SKM-1 (cell line): ENCODE measurements around the gene TBCD.

Source experiments
- DNase-seq: peaks from one replicate; lab custom pipeline; 2025; ENCODE audit not compliant: unreplicated experiment; lab: John Stamatoyannopoulos, UW

Gene TBCD

GRCh38 chr17:82918508-82918907 is 166.6 kb downstream of the TBCD start:
- no peak for DNase-seq

DNA sequence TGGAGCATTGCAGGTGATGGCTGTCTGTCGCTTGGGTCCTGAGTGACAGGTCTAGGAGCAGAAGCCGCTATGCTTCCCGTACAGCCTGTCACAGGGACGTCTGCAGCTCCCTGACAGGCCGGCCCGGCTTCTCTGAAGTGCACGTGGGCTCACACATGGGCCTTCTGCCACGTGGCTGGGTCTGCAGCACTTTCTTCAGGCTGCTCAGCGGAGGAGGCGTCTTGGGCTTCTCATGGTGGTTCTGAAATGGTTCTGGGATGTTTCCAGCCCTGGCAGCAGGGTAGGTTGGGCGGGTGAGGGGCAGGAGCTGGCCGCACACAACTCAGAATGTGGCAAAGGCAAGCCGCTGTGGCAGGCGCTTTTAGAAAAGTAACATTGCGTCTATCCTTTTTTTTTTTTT is 168.3 kb downstream of the TBCD start:
- DNase-seq, result no peak

DNA sequence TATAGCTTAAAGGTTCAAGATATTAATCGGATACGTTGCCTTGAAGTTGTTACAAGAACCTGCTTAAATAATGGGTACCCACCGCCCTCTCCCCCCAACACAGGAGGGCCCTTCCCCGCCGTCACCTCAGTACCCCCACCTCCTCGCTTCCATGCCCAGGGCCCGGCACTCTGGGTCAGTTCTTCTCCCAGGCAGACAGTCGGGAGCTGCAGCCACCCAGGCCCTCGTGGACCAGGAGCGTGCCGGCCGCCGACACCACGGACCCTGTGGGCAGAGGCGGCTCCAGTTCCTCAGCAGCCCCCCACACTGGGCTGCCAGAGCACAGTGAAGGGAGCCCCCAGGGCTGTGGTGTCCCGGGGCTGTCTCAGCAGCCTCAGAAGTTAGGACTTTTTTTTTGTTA is 168.8 kb downstream of the TBCD start:
- DNase-seq, result no peak

- DNase-seq, result no peak
Measured at GRCh38 chr17:82921426-82921825, 169.6 kb downstream of the TBCD start.

DNA sequence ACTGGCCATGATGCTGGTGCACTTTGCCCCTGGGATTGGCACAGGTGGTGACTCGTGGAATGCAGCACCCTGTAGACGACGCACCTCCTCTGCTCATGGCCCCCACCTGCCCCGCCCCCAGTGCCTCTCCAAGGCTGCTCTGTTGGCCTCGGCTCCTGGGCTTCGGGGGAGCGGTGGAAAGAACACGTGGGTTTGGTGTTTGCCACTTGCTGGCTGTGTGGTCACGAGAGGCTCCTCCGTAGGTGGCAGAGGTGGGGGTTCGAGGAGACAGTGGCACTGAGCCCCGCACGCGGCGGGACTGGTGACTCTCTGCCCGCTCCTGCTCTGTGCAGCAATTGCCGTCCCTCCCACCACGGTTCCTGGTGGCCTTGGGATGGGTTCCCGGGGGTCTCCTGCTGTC is 170.8 kb downstream of the TBCD start:
- no peak for DNase-seq

DNA sequence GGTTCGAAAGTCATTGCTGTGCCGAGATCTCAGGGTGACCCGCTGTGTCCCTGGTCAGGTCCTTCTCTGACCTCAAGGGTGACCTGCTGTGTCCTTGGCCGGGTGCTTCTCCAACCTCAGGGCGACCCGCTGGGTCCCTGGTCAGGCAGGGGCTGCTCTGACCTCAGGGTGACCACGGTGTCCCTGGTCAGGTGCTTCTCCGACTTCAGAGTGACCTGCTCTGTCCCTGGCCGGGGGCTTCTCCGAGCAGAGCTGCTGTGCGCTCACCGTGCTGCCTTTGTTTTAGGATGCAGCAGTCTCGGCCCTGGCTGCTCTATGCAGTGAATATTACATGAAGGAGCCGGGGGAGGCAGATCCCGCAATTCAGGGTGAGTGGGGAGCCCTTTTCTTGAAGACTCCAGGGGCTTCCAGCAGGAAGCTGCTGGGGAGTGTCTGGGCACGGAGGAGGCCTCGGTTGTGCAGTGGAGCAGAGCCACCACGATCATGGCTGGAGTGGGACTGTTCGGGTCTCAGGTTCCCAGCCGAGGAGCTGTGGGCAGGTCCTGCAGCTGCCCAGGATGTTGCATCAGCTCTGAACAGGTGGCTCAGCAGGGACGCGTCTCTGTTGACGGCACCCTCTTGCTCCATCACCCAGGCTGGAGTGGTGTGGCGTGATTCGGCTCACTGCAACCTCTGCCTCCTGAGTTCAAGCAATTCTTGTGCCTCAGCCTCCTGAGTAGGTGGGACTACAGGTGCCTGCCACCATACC is 171.7 kb downstream of the TBCD start:
- DNase-seq, result no peak

- DNase-seq, result no peak
Measured at GRCh38 chr17:82924214-82924613, 172.3 kb downstream of the TBCD start.

DNA sequence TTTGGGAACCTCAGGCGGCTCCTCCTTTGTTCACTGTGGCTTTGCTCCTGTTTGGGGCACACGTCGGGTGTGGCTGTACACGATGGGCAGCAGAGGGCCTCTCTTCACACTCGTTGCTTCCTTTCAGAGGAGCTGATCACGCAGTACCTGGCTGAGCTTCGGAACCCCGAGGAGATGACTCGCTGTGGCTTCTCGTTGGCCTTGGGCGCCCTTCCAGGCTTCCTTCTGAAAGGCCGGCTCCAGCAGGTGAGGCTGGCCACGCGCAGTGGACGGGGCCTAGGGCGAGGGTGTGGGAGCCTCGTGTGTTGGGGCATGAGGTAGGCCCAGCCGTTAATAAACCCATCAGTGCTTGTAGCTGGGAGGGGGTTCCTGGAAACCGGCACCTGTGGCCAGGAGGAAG is 172.9 kb downstream of the TBCD start:
- no peak for DNase-seq

DNA sequence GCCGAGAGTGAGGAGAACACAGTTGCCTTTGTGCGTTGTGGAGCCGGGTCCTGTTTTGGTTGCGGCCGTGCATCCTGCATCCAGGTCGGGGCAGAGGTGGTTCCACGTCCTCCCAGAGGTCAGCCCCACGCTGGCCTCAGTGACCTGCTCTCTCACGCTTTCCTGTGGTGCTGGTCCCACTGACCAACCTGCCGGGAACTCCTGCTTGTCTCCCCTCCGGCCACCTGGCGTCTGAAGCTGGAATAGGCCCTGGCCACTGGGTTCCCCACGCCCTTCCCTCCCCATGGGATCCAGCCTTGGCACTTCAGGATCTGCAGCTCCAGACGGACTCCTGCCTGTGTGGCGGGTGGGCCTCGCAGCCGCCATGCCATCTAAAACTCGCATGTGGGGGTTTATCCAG is 173.5 kb downstream of the TBCD start:
- DNase-seq, result no peak

- DNase-seq, result no peak
Measured at GRCh38 chr17:82926081-82926480, 174.2 kb downstream of the TBCD start.

- no peak for DNase-seq
Measured at GRCh38 chr17:82926716-82927115, 174.9 kb downstream of the TBCD start.

- DNase-seq, result no peak
Measured at GRCh38 chr17:82927311-82927660, 175.4 kb downstream of the TBCD start.

GRCh38 chr17:82927661-82928601 is 176.1 kb downstream of the TBCD start:
- DNase-seq, result no peak

GRCh38 chr17:82929011-82929622 is 177.3 kb downstream of the TBCD start:
- no peak for DNase-seq

GRCh38 chr17:82929676-82930042 is 177.8 kb downstream of the TBCD start:
- DNase-seq, result no peak

DNA sequence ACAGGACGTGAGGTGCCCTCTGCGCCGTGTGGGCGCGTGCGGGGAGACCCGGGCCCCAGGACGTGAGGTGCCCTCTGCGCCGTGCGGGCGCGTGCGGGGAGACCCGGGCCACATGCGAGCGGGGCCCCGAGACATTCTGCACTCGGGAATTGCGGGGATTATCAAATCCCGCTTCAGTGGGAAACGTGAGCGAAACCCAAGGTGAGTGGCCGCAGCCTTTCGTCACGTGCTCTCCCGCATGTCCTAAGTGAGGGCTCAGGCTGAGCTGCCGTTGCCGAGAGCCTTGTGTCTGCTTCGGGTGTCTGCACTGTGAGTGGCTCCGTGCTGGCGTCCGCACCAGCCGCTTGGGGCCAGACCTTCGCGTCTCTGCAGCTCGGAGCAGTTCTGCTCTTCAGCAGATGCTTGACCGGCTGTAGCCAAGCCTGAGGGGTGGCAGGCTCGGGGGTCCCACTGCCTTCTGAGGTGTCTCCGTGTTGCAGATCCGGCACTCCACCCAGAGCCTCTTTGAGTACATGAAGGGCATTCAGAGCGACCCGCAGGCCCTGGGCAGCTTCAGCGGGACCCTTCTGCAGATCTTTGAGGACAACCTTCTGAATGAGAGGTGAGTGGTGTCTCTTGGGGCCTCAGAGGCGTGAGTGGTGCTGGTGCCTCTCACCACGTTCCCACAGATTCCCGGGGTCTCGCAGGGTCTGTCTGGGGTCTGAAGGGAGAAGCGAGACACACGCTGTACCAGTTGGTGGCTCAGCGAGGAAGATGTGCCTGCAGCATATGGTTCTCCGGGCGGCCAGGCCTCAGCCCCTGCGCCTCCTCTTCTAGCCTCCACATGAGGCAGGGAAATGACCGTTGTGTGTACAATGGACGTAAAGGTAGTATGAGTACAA is 178.4 kb downstream of the TBCD start:
- DNase-seq, result no peak

DNA sequence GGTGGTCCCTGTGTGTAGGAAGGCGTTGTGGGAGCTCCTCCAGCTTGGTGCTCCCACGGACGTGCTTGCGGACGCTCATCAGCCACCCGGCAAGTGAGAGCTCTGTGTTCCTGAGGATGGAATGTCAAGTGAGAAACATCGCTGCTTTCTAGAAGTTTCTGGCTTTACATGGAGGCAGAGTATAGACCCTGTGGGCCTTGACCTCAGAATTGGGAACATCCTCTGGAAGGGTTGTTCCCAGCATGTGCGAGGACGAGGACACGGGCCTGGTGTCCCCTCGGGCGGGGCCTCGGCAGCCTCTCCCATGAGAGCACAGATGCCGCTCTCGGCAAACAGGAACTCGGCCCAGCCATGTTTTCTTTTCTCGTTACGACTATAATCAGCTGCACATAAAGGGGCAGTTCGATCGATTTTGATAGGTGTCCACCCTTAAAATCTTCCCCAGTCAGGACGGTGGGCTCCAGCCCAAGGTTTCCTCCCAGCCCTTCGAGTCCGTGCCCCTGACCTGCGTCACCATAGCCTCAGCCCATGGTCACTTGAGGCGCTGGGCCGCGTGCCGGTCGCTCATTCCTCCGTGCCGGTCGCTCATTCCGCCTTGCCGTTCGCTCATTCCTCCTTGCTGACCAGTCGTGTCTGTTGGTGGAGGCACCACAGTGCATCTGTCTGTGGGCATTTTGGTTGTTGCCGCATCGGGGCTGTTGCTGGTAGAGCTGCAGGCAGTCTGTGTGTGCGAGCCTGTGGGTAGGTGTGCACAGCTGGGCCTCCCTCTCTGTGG is 179.2 kb downstream of the TBCD start:
- DNase-seq, result no peak

DNA sequence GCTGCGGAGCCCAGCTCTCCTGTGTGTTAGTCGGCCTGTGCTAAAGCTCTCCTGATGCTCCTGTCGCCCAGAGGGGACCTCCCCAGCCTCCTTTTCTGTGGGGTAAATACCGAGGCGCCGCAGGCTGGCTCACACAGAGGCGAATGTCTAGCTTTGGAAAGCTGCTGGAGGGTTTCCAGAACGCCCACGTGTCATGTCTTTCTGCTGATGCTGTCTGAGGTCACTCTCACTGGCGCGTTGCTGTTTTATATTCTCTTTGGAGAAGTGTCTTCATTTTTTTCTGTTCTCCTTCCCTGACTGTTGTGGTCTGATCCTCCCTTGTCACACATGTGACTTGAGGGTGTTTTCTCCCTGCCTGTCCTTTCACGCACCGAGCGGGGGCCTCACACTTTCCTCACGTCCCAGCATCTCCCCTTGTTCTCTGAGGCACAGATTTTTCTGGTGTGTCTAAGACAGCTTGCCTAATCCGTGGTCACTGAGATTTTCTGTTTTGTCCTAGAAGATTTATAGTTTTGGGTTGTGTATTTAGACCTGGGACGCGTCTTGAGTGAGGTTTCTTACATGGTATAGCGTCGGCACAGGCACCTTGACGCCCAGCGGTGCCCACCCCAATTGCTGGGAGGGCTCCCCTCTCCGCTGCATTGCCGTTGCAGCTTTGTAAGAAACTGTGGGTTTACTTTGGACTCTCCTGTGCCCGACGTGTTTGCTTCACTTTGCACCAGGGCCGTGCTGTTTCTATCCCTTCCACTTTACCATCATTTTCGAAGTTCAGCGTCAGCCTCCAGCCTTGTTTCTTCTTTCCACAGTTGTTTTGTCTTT is 180.0 kb downstream of the TBCD start:
- DNase-seq, result no peak

DNA sequence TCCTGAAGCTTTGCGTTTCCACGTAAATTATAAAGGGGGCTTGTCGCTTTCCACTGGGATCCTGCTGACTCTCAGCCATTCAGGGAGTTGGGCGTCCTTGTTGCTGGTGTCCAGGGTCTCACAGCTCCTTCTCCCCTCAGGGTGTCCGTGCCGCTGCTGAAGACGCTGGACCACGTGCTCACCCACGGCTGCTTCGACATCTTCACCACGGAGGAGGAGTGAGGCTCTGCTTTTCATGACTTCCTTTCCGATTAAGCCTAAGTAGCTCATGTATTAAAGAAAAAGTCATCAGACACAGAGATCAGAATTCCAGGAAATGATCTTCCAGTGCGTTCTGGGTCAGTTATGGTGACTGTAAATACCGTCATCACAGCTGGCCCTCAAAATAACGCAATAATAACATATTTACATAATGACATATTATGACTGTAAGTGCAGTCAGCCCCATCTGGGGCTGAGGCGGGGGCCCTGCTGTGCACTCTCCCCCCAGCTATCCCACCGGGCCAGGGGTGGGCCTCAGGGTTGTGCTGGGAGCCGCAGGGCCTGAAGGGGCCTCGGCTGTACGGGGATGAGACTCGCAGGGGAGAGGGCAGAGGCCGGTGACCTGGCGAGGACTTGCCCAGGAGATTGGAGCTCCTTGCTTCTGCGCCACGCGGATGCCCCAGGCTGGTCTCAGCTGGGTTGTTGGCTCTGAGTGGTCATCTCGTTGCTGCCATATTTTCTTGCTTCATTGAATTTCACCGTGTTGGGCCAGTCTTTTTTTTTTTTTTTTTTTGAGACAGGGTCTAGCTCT is 180.8 kb downstream of the TBCD start:
- no peak for DNase-seq
